Uterus (tissue), 4 donors: ENCODE measurements around the gene DCAF7. TPM values are rescaled to one million over a fixed set of nuclear protein-coding genes. Genes with fewer than 3 reads are reported as not detected.
A peak's percentile ranks its signal among the peaks of the same experiment; 100 is the strongest.

Experiments used
- DNase-seq, 2 donors: peaks; one replicate each; pipeline ENCODE4 v3.0.0-alpha.2; 2019 to 2020
- H3K27ac ChIP-seq, 2 donors: fragments of 200-600 bp; sonication (generic); 1 replicate in 1 of 2; 2 replicates in 1 of 2; pipeline ENCODE4 v1.5.1; 2016 to 2018
- H3K27me3 ChIP-seq, 2 donors: fragments of 200-600 bp; sonication (generic); one replicate each; pipeline ENCODE4 v1.5.1; 2018 to 2019; ENCODE audit warnings: control low read depth in 1 of 2
- H3K36me3 ChIP-seq, 2 donors: fragments of 200-600 bp; sonication (generic); one replicate each; pipeline ENCODE4 v1.5.1; 2019; ENCODE audit warnings: control low read depth in 1 of 2
- H3K4me1 ChIP-seq, 2 donors: fragments of 200-600 bp; sonication (generic); one replicate each; pipeline ENCODE4 v1.5.1; 2018 to 2019; ENCODE audit warnings: control low read depth in 1 of 2
- H3K4me3 ChIP-seq, 2 donors: fragments of 200-600 bp; sonication (generic); 1 replicate in 1 of 2; 2 replicates in 1 of 2; pipeline ENCODE4 v1.5.1; 2018 to 2019; ENCODE audit warnings: mild to moderate bottlenecking in 1 of 2
- H3K9me3 ChIP-seq, 2 donors: fragments of 200-600 bp; sonication (generic); one replicate each; pipeline ENCODE4 v1.5.1; 2019; ENCODE audit warnings: control low read depth in 1 of 2
- CTCF ChIP-seq, 4 experiments: fragments of 200-600 bp in 2 of 4; fragments of 450-650 bp in 2 of 4; sonication (generic) in 2 of 4; IDR thresholded peaks; one replicate each; pipeline ENCODE4 v1.5.1; 2016 to 2019; ENCODE audit warnings: antibody characterized with exemption in 4 of 4, mild to moderate bottlenecking in 2 of 4, moderate library complexity in 1 of 4
- POLR2A ChIP-seq, 2 donors: fragments of 450-650 bp; IDR thresholded peaks; one replicate each; pipeline ENCODE4 v1.6.1; 2016; ENCODE audit warnings: antibody characterized with exemption in 2 of 2, mild to moderate bottlenecking in 1 of 2, moderate library complexity in 1 of 2
- intact Hi-C: fragments of 100-400 bp; cut with DNase I; formaldehyde crosslinking; loops from one replicate; pipeline ENCODE4 v1.15.1; 2023; ENCODE audit warnings: low total_unique reads
- total RNA-seq, 4 donors: library from RNA; depleted of rRNA in 3 of 4; stranded (reverse); fragments of >200 nt in 3 of 4; gene quantifications; one replicate each; pipeline versions ENCODE4 v1.1.0 to v1.2.4, GENCODE V29; 2014 to 2023
- donor health status: DM: yes; HTN: yes; CAD: no.

The DCAF7 gene
- 10 to 100 TPM in 3 of 4 donors, 1 to 10 TPM in 1; 5.6 to 51.1 (median 25.1) TPM for total RNA-seq

DNA sequence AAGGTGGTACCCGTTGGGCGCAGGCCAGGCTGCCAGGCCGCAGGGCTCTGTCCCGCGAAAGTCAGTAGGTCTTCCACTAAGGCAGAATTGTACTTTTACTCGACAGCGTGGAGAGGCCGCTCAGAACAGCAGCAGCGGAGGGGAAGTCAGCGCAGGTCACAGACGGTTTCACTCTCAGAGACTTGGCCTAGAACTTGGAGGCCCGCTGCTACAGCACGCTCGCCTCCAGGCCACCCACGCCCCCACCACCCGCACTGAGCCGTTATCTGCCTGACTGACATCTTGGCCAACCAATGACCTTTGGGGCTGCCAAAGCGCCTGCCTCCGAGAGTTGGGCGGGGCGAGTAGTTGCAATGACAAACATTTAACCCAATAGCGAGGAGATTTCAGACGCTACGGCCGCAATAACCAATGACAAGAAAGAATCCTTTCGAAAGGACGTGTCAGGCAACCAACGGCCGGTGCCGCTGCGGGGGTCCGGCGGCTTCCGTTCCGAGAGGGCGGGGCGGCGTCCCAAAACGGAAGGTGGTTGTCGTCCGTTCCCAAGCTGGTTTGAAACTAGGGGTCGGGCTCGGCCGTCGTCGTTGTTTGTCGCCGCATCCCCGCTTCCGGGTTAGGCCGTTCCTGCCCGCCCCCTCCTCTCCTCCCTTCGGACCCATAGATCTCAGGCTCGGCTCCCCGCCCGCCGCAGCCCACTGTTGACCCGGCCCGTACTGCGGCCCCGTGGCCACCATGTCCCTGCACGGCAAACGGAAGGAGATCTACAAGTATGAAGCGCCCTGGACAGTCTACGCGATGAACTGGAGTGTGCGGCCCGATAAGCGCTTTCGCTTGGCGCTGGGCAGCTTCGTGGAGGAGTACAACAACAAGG is at the start of gene DCAF7:
TSS of gene DCAF7 (plus strand) at position 532 of the 871 bp plus-strand sequence. CDS start at position 733, 201 bp downstream.
- Histone ChIP-seq H3K27me3 (no peaks in the 10 kb centered on the region), H3K9me3 (no peaks in the 10 kb centered on the region), H3K36me3 (no peaks in the 10 kb centered on the region), H3K4me1 (peaks cover 0 to 12% of the 10 kb centered on the region in 2 donors), H3K27ac (peak within 1 kb of the TSS; percentile 88 to 92), H3K4me3 (peak within 1 kb of the TSS; percentile 61 to 90)
- TF ChIP-seq POLR2A (IDR thresholded peaks at IDR 0.05) (peak; percentile 34 to 44), CTCF (IDR thresholded peaks at IDR 0.05) (no peak)
- intact Hi-C loops: no loop called here
- peak; percentile 100 for DNase-seq

- TF ChIP-seq POLR2A (IDR thresholded peaks at IDR 0.05) (no peak), CTCF (IDR thresholded peaks at IDR 0.05) (no peak)
- Histone ChIP-seq H3K4me1 (no peaks in the 10 kb centered on the region), H3K27me3 (no peaks in the 10 kb centered on the region), H3K27ac (no peak overlapping the region), H3K4me3 (no peak overlapping the region), H3K36me3 (no peaks in the 10 kb centered on the region), H3K9me3 (no peaks in the 10 kb centered on the region)
- DNase-seq: no peak
- intact Hi-C loops: no loop called here
Measured at GRCh38 chr17:63500543-63501390, 49.5 kb upstream of the DCAF7 start.

- Histone ChIP-seq H3K4me3 (no peak overlapping the region), H3K27ac (no peak overlapping the region), H3K4me1 (no peaks in the 10 kb centered on the region), H3K36me3 (no peaks in the 10 kb centered on the region), H3K9me3 (no peaks in the 10 kb centered on the region), H3K27me3 (no peaks in the 10 kb centered on the region)
- intact Hi-C loops: no loop called here
- TF ChIP-seq CTCF (IDR thresholded peaks at IDR 0.05): no peak
- TF ChIP-seq POLR2A (IDR thresholded peaks at IDR 0.05): no peak
- no peak for DNase-seq
Measured at GRCh38 chr17:63503341-63503705, 47.0 kb upstream of the DCAF7 start.

DNA sequence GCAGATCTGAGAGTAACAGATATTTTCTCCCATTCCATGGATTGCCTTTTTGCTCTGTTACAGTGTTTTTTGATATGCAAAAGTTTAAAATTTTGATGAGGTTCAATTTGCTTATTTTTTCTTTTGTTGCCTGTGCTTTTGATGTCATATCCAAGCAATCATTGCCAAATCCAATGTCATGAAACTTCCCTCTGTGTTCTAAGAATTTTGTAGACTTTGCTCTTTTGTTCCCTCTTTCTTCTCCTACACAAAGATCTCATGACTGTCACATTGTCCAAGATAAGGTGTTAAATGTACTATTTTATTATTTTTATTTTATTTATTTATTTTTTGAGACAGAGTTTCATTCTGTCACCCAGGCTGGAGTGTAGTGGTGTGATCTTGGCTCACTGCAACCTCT is 46.0 kb upstream of the DCAF7 start:
- H3K27me3 ChIP-seq: no peaks in the 10 kb centered on the region
- H3K4me1 ChIP-seq: no peaks in the 10 kb centered on the region
- H3K27ac ChIP-seq: no peak overlapping the region
- no peak overlapping the region for H3K4me3 ChIP-seq
- DNase-seq: no peak
- no peaks in the 10 kb centered on the region for H3K9me3 ChIP-seq
- TF ChIP-seq POLR2A (IDR thresholded peaks at IDR 0.05) (no peak), CTCF (IDR thresholded peaks at IDR 0.05) (no peak)
- no peaks in the 10 kb centered on the region for H3K36me3 ChIP-seq
- intact Hi-C loops: no loop called here

DNA sequence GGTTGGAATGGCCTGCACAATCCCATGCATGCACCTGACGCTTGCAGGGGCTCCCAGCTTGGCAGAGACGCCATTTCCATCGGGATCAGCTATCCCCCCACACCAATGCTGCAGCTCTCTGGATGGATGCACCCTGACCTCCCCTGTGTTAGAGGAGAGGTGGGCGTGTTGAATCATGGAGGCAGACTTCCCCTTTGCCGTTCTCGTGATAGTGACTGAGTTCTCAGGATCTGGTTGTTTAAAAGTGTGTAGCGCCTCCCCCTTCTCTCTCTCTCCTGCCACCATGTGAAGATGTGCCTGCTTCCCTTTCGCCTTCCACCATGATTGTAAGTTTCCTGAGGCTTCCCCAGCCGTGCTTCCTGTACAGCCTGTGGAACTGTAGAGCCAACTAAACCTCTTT is 44.9 kb upstream of the DCAF7 start:
- no peak for TF ChIP-seq POLR2A (IDR thresholded peaks at IDR 0.05)
- no peak for TF ChIP-seq CTCF (IDR thresholded peaks at IDR 0.05)
- no peak for DNase-seq

More for the DNA sequence above, 44.9 kb upstream of the DCAF7 start:
- Histone ChIP-seq H3K4me3 (no peak overlapping the region), H3K27me3 (no peaks in the 10 kb centered on the region), H3K36me3 (no peaks in the 10 kb centered on the region), H3K9me3 (no peaks in the 10 kb centered on the region), H3K27ac (no peak overlapping the region), H3K4me1 (no peaks in the 10 kb centered on the region)
- intact Hi-C loops: no loop called here
